H9 (cell line): Measurements from ENCODE around the gene HDAC2. TPM values are rescaled to one million over a fixed set of nuclear protein-coding genes. Genes with fewer than 3 reads are reported as not detected.
"Not testable (repeated sequence)": the region's sequence is repeated elsewhere in the genome, so short reads cannot be mapped to it uniquely, and the experiment has no call there.

Source experiments
- DNase-seq: peaks from one replicate; pipeline ENCODE4 v3.0.0-alpha.2; 2017
- H2AFZ ChIP-seq: one replicate; pipeline ENCODE4 v1.6.1; 2013; ENCODE audit warnings: mild to moderate bottlenecking, low read length, control low read depth, moderate library complexity
- H2AK5ac ChIP-seq: 2 replicates; pipeline ENCODE4 v1.6.1; 2013; ENCODE audit warnings: low read length, control low read depth, mixed read lengths; ENCODE audit not compliant: insufficient read length
- H2BK120ac ChIP-seq: one replicate; pipeline ENCODE4 v1.6.1; 2013; ENCODE audit warnings: low read depth, mild to moderate bottlenecking, low read length, control low read depth, inconsistent platforms; ENCODE audit not compliant: poor library complexity, severe bottlenecking
- H2BK12ac ChIP-seq: 2 replicates; pipeline ENCODE4 v1.6.1; 2013; ENCODE audit warnings: low read length, control low read depth, mixed read lengths, low read depth; ENCODE audit not compliant: insufficient read length
- H2BK15ac ChIP-seq: 2 replicates; pipeline ENCODE4 v1.6.1; 2013; ENCODE audit warnings: low read depth, low read length, control low read depth
- H2BK20ac ChIP-seq: one replicate; pipeline ENCODE4 v1.6.1; 2013; ENCODE audit warnings: low read depth, mild to moderate bottlenecking, low read length, control low read depth, inconsistent platforms; ENCODE audit not compliant: poor library complexity, severe bottlenecking
- H2BK5ac ChIP-seq: 2 replicates; pipeline ENCODE4 v1.6.1; 2013; ENCODE audit warnings: low read length, control low read depth, mixed read lengths; ENCODE audit not compliant: insufficient read length
- H3K14ac ChIP-seq: 2 replicates; pipeline ENCODE4 v1.6.1; 2013; ENCODE audit warnings: low read length, control low read depth; ENCODE audit not compliant: insufficient read depth
- H3K18ac ChIP-seq: 2 replicates; pipeline ENCODE4 v1.6.1; 2013; ENCODE audit warnings: low read depth, mild to moderate bottlenecking, mixed read lengths, low read length, control low read depth; ENCODE audit not compliant: insufficient read length
- H3K23ac ChIP-seq: 2 replicates; pipeline ENCODE4 v1.6.1; 2013; ENCODE audit warnings: low read length, control low read depth, mixed read lengths, low read depth; ENCODE audit not compliant: insufficient read length
- H3K23me2 ChIP-seq: 2 replicates; pipeline ENCODE4 v1.6.1; 2013; ENCODE audit warnings: low read depth, mild to moderate bottlenecking, mixed read lengths, low read length, control low read depth; ENCODE audit not compliant: insufficient read length, poor library complexity, severe bottlenecking
- H3K27ac ChIP-seq: 2 replicates; pipeline ENCODE4 v1.5.1; 2013; ENCODE audit warnings: low read length, control low read depth, mixed read lengths, low read depth; ENCODE audit not compliant: insufficient read length
- H3K27me3 ChIP-seq: 2 replicates; pipeline ENCODE4 v1.6.1; 2013; ENCODE audit warnings: low read length, control low read depth, inconsistent platforms; ENCODE audit not compliant: insufficient read depth
- H3K4ac ChIP-seq: 2 replicates; pipeline ENCODE4 v1.6.1; 2013; ENCODE audit warnings: low read depth, mild to moderate bottlenecking, control low read depth, inconsistent platforms, low read length, moderate library complexity
- H3K4me1 ChIP-seq: 2 replicates; pipeline ENCODE4 v1.6.1; 2013; ENCODE audit warnings: low read length, control low read depth, inconsistent platforms; ENCODE audit not compliant: insufficient read depth
- H3K4me2 ChIP-seq: 2 replicates; pipeline ENCODE4 v1.6.1; 2013; ENCODE audit warnings: low read length, control low read depth, mixed read lengths; ENCODE audit not compliant: insufficient read length, insufficient read depth
- H3K56ac ChIP-seq: 2 replicates; pipeline ENCODE4 v1.6.1; 2013; ENCODE audit warnings: low read depth, mild to moderate bottlenecking, mixed read lengths, low read length, control low read depth; ENCODE audit not compliant: insufficient read length
- H3K79me1 ChIP-seq: 2 replicates; pipeline ENCODE4 v1.6.1; 2013; ENCODE audit warnings: low read depth, mild to moderate bottlenecking, moderate library complexity, low read length, control low read depth, inconsistent platforms; ENCODE audit not compliant: insufficient read depth, poor library complexity, severe bottlenecking
- H3K79me2 ChIP-seq: 2 replicates; pipeline ENCODE4 v1.6.1; 2013; ENCODE audit warnings: low read length, control low read depth, inconsistent platforms; ENCODE audit not compliant: insufficient read depth
- H3K9ac ChIP-seq: 2 replicates; pipeline ENCODE4 v1.6.1; 2013; ENCODE audit warnings: low read length, control low read depth, mixed read lengths; ENCODE audit not compliant: insufficient read length; ENCODE audit errors: extremely low read depth
- H3K9me3 ChIP-seq: one replicate; pipeline ENCODE4 v1.6.1; 2013; ENCODE audit warnings: low read depth, low read length, inconsistent platforms; ENCODE audit not compliant: control insufficient read depth
- H3T11ph ChIP-seq: one replicate; pipeline ENCODE4 v1.6.1; 2013; ENCODE audit warnings: mild to moderate bottlenecking, low read length, control low read depth, inconsistent platforms
- H4K20me1 ChIP-seq: one replicate; pipeline ENCODE4 v1.6.1; 2013; ENCODE audit not compliant: control insufficient read depth, insufficient read length, insufficient read depth
- H4K5ac ChIP-seq: 2 replicates; pipeline ENCODE4 v1.6.1; 2013; ENCODE audit warnings: low read depth, mild to moderate bottlenecking, mixed read lengths, low read length, control low read depth; ENCODE audit not compliant: insufficient read length
- H4K8ac ChIP-seq: replicated peaks from 2 replicates; pipeline ENCODE4 v1.6.1; 2013; ENCODE audit warnings: low read length, control low read depth, mixed read lengths, low read depth; ENCODE audit not compliant: insufficient read length
- H4K91ac ChIP-seq: 2 replicates; pipeline ENCODE4 v1.6.1; 2013; ENCODE audit warnings: low read depth, mild to moderate bottlenecking, moderate library complexity, mixed read lengths, low read length, control low read depth; ENCODE audit not compliant: insufficient read length
- H3K27ac Mint-ChIP-seq, 3 experiments: 2 replicates in 2 of 3; 3 replicates in 1 of 3; pipeline ENCODE4 v1.8.0; 2020 to 2021; ENCODE audit warnings: mixed read lengths in 3 of 3, mild to moderate bottlenecking in 1 of 3, moderate library complexity in 1 of 3
- H3K27me3 Mint-ChIP-seq: 2 replicates; pipeline ENCODE4 v1.8.0; 2021; ENCODE audit warnings: low read depth, mild to moderate bottlenecking, moderate library complexity, mixed read lengths
- H3K36me3 Mint-ChIP-seq, 3 experiments: 2 replicates in 2 of 3; 3 replicates in 1 of 3; pipeline ENCODE4 v1.8.0; 2020 to 2021; ENCODE audit warnings: low read depth in 3 of 3, mixed read lengths in 3 of 3; ENCODE audit not compliant: insufficient read depth in 1 of 3
- H3K4me1 Mint-ChIP-seq, 2 experiments: 2 replicates each; pipeline ENCODE4 v1.8.0; 2020; ENCODE audit warnings: mixed read lengths in 2 of 2
- H3K4me3 Mint-ChIP-seq, 2 experiments: 2 replicates in 1 of 2; 3 replicates in 1 of 2; pipeline ENCODE4 v1.8.0; 2020 to 2021; ENCODE audit warnings: mild to moderate bottlenecking in 2 of 2, mixed read lengths in 2 of 2, moderate library complexity in 1 of 2
- H3K9me3 Mint-ChIP-seq, 2 experiments: 2 replicates in 1 of 2; 3 replicates in 1 of 2; pipeline ENCODE4 v1.8.0; 2020; ENCODE audit warnings: mild to moderate bottlenecking in 2 of 2, mixed read lengths in 2 of 2, moderate library complexity in 1 of 2
- WGBS: extraction: QIAGEN DNeasy Blood & Tissue Kit; methylation state at CpG from one replicate; pipeline ENCODE4 v1.1.7; 2013; ENCODE audit warnings: missing lambda C conversion rate, low lambda C conversion rate, mixed read lengths; ENCODE audit not compliant: insufficient read length; ENCODE audit errors: extremely low coverage; 5-methylcytosine and 5-hydroxymethylcytosine counted together
- total RNA-seq: library from RNA; stranded (reverse); gene quantifications from 2 replicates; pipeline ENCODE4 v1.2.1, GENCODE V29; 2021
- TF ChIP-seq, protein P1 (sequence below): fragments of 200-600 bp; sonication (generic); conservative IDR thresholded peaks from 3 replicates; pipeline ENCODE4 v1.8.0; 2021; ENCODE audit warnings: antibody characterized with exemption, mild to moderate bottlenecking

HDAC2 gene
- total RNA-seq, 1 experiment from 2014 or later: 330 TPM

DNA sequence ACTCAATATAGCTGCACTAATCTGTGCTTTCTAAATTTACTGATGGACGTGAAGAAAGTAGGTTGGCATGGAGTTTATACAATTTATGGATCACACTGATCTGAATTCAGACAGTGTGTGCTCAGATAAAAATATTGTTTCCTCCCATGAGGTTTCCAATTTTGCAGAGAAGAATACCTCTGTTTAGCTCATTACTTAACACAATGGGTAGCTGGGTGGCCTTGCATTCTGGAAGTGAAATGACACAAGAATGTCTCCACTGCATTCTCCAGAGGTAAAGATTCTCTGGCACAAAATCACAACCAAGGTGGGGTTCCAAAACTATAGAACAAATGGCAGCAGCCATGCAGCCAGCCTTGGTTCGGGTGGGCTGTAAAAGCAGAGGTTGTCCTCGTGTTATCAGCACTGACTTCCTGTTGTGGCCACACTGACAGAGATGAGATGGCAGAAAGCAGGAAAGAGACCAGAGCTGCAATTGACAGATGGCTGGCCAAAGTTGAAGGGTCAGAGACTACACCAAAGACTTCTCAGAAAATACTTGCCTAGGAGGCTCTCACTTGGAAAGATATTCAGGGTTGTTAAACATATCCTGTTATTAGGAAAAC is 50.2 kb downstream of the HDAC2 start:
- H3K36me3 Mint-ChIP-seq: no peaks in the 10 kb centered on the region
- Histone ChIP-seq H3K79me1 (no peaks in the 10 kb centered on the region), H2BK12ac (no peak overlapping the region), H3K23me2 (no peaks in the 10 kb centered on the region), H3T11ph (no peak overlapping the region), H3K14ac (no peak overlapping the region; the same call in 1 of the 2 replicates), H3K27ac (no peak overlapping the region), H4K20me1 (no peaks in the 10 kb centered on the region), H2BK120ac (no peak overlapping the region), H4K91ac (no peak overlapping the region), H2BK15ac (0 out of 2 replicates have a peak overlapping the region, but pooled peaks have one; percentile 68), H2BK20ac (no peak overlapping the region), H3K79me2 (no peaks in the 10 kb centered on the region), H4K8ac (no peak overlapping the region), H3K9ac (no peak overlapping the region), H3K23ac (no peak overlapping the region), H4K5ac (no peak overlapping the region), H3K18ac (no peak overlapping the region), H3K9me3 (no peaks in the 10 kb centered on the region), H2AFZ (peak overlapping the region; percentile 10), H3K4ac (no peak overlapping the region), H3K27me3 (no peaks in the 10 kb centered on the region), H2AK5ac (no peak overlapping the region), H3K4me1 (no peaks in the 10 kb centered on the region; the same call in 1 of the 2 replicates), H3K56ac (no peak overlapping the region), H2BK5ac (no peak overlapping the region), H3K4me2 (no peak overlapping the region)
- no peak for DNase-seq
- WGBS: no CpG with 5 or more reads among the region's 3 CpGs
- no peaks in the 10 kb centered on the region for H3K27me3 Mint-ChIP-seq
- no peak overlapping the region for H3K27ac Mint-ChIP-seq
- TF ChIP-seq, protein P1, sequence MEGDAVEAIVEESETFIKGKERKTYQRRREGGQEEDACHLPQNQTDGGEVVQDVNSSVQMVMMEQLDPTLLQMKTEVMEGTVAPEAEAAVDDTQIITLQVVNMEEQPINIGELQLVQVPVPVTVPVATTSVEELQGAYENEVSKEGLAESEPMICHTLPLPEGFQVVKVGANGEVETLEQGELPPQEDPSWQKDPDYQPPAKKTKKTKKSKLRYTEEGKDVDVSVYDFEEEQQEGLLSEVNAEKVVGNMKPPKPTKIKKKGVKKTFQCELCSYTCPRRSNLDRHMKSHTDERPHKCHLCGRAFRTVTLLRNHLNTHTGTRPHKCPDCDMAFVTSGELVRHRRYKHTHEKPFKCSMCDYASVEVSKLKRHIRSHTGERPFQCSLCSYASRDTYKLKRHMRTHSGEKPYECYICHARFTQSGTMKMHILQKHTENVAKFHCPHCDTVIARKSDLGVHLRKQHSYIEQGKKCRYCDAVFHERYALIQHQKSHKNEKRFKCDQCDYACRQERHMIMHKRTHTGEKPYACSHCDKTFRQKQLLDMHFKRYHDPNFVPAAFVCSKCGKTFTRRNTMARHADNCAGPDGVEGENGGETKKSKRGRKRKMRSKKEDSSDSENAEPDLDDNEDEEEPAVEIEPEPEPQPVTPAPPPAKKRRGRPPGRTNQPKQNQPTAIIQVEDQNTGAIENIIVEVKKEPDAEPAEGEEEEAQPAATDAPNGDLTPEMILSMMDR: no peak
- no peaks in the 10 kb centered on the region for H3K9me3 Mint-ChIP-seq
- H3K4me1 Mint-ChIP-seq: 0 out of 4 replicates have a peak, but pooled peaks cover 0 to 3% of the 10 kb centered on the region in 2 experiments
- no peak overlapping the region; a peak in 1 of 5 replicates for H3K4me3 Mint-ChIP-seq

GRCh38 chr6:113910285-113910684 is 60.7 kb downstream of the HDAC2 start:
- H3K27me3 ChIP-seq, H2BK15ac ChIP-seq, H3K23me2 ChIP-seq, H3K18ac ChIP-seq, H4K20me1 ChIP-seq, H3K27me3 Mint-ChIP-seq, H3T11ph ChIP-seq, H3K4me3 Mint-ChIP-seq, H4K91ac ChIP-seq, H3K27ac ChIP-seq, H2AFZ ChIP-seq, H3K4me2 ChIP-seq, H3K9ac ChIP-seq, H2BK5ac ChIP-seq, H3K27ac Mint-ChIP-seq, H3K79me2 ChIP-seq, H3K4me1 ChIP-seq, H3K14ac ChIP-seq, H3K9me3 ChIP-seq, H2BK12ac ChIP-seq, DNase-seq, H3K56ac ChIP-seq, H2BK20ac ChIP-seq, H3K4ac ChIP-seq, H4K5ac ChIP-seq, H3K79me1 ChIP-seq, H3K9me3 Mint-ChIP-seq, H3K23ac ChIP-seq, H3K36me3 Mint-ChIP-seq, H2BK120ac ChIP-seq, H2AK5ac ChIP-seq, H4K8ac ChIP-seq, H3K4me1 Mint-ChIP-seq: not testable (repeated sequence)
- no CpG with 5 or more reads among the region's 1 CpG for WGBS
